Effector memory CD4-positive, alpha-beta T cell (primary cell): ENCODE results near the gene CNOT8.

Experiments used
- DNase-seq, 3 donors: peaks; one replicate each; pipeline ENCODE4 v3.0.0-alpha.2; 2020
- H3K27ac ChIP-seq: 2 replicates; pipeline ENCODE4 v1.7.0; 2013; ENCODE audit warnings: mild to moderate bottlenecking, low read length, moderate library complexity; ENCODE audit not compliant: insufficient read depth, poor library complexity, severe bottlenecking
- H3K27me3 ChIP-seq: replicated peaks from 2 replicates; pipeline ENCODE4 v1.7.0; 2013; ENCODE audit warnings: mild to moderate bottlenecking, low read length; ENCODE audit not compliant: insufficient read depth, control insufficient read depth, poor library complexity, severe bottlenecking
- H3K36me3 ChIP-seq: 2 replicates; pipeline ENCODE4 v1.7.0; 2013; ENCODE audit warnings: mild to moderate bottlenecking, low read length, moderate library complexity; ENCODE audit not compliant: control insufficient read depth, insufficient read depth
- H3K4me1 ChIP-seq: 2 replicates; pipeline ENCODE4 v1.7.0; 2013; ENCODE audit warnings: low read length, mild to moderate bottlenecking; ENCODE audit not compliant: control insufficient read depth, insufficient read depth, poor library complexity, severe bottlenecking
- H3K4me3 ChIP-seq: 2 replicates; pipeline ENCODE4 v1.7.0; 2013; ENCODE audit warnings: low read length, low read depth, mild to moderate bottlenecking; ENCODE audit not compliant: insufficient read depth, poor library complexity, severe bottlenecking
- H3K9me3 ChIP-seq: 2 replicates; pipeline ENCODE4 v1.7.0; 2013; ENCODE audit warnings: mild to moderate bottlenecking, low read length, moderate library complexity; ENCODE audit not compliant: control insufficient read depth

CNOT8 gene

DNA sequence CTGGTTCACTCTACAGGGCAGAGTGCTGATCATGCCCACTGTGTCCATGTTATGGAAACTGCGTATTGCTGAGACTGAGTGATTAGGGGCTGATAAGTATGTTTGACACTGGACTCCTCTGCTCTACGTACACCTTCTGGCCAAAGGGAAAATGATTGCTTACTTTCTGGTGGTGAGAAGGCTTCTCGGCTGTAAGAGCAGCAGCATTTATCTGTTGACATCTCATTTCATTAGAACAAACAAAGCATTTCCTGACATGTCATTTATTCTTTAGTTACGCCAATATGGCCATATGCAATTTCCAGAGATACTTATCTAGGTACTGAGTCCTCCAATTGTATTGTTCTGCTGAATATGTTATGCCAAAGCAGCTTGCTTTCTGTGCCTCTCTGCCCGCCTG is 13.6 kb upstream of the CNOT8 start:
- Histone ChIP-seq H3K36me3 (no peaks in the 10 kb centered on the region), H3K27ac (no peak overlapping the region), H3K4me3 (no peak overlapping the region), H3K27me3 (no peaks in the 10 kb centered on the region), H3K4me1 (no peaks in the 10 kb centered on the region), H3K9me3 (no peaks in the 10 kb centered on the region)
- DNase-seq = no peak

DNA sequence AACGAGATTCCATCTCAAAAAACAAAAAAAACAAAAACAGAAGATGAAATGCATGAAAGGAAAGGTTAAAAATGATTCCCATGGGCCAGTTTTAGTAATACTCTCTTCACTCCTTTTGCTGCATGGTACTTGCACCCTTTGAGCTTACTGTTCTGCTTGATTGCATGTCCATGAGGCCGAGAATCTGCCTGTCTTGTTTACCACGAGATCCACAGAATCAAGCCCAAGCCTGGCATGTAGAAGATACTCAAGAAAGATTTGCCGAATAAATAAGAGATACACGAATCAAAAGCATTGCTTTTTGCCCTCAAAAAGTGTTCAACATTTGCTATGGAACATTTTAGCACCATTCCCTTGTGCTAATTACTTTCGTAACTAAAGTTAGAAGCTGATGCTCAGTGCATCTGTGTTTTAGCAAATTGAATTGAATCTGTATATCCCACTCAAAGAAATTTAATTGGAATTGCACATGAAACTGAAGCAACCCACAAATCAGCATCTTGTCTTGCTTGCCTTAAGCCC is 9.1 kb upstream of the CNOT8 start:
- no peak overlapping the region for H3K4me3 ChIP-seq
- no peaks in the 10 kb centered on the region for H3K27me3 ChIP-seq
- no peak for DNase-seq
- no peaks in the 10 kb centered on the region for H3K9me3 ChIP-seq
- no peak overlapping the region for H3K27ac ChIP-seq
- no peaks in the 10 kb centered on the region for H3K36me3 ChIP-seq
- no peaks in the 10 kb centered on the region for H3K4me1 ChIP-seq

DNA sequence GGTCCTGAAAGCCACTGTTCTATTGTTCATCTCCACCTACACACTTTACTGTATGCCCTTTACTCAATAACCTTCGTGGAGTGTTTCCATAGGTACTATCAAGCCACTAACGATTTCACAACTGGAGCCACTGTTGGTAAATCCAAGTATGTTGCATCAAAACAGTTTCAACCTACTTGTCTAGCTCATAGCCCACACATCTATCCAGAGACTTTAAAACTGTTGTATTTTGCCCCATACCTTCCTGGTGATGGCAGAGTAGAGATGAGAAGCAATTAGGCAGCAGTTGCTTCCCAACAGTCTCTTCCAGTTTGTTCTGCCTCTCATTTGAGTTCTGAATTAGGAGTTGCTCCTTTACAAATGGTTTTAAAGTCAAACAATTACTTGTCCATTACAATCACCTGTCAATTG is 8.6 kb upstream of the CNOT8 start:
- DNase-seq = no peak
- Histone ChIP-seq H3K4me1 (no peaks in the 10 kb centered on the region), H3K36me3 (no peaks in the 10 kb centered on the region), H3K9me3 (no peaks in the 10 kb centered on the region), H3K27ac (no peak overlapping the region), H3K4me3 (no peak overlapping the region), H3K27me3 (no peaks in the 10 kb centered on the region)

DNA sequence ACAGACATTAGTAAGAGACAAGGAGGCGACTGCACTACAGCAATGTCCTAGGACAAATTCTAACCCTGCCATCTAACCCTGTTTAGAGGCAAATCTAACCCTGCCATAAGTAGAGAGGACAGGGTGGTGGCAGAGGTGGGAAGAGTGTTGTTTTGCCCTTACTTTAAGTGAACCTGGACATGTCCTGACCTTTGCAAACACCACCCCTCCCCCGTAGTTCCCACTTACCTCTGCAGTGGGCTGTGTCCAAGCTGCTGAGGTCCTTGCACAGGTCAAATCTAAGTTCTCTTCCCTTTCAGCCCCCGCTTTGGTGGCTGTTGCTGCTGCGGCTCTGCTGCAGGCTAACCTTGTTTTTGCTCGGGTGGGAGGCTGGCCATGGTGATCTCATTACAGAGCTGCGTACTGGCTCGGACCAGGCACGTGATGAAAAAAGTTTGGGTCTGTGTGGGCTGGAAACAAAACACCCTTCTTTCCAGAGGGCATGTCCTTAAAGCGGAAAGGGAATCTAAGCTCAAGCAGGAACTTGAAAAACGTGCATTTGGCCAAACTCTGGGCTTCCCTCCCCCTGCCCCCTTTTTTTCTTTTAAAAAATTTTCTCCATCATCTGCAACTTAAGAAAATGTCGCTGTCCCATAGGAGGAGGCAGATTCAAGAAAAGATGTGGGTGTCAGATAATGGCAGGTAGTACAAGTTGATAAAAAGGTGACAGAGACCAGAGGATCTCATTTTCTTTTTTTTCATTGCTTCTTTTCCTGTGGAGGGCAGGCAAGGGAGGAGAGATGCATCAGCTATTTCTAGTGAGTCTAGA is 8.0 kb upstream of the CNOT8 start, which contains the start of gene FAXDC2:
TSS of gene FAXDC2 (minus strand) at position 349 of the 808 bp plus-strand sequence. CDS start 12,425 bp downstream, outside the sequence.
- Histone ChIP-seq H3K27me3 (no peaks in the 10 kb centered on the region), H3K27ac (no peak within 1 kb of the TSS), H3K4me1 (no peaks in the 10 kb centered on the region), H3K9me3 (no peaks in the 10 kb centered on the region), H3K4me3 (no peak within 1 kb of the TSS), H3K36me3 (no peaks in the 10 kb centered on the region)
- DNase-seq = no peak

DNA sequence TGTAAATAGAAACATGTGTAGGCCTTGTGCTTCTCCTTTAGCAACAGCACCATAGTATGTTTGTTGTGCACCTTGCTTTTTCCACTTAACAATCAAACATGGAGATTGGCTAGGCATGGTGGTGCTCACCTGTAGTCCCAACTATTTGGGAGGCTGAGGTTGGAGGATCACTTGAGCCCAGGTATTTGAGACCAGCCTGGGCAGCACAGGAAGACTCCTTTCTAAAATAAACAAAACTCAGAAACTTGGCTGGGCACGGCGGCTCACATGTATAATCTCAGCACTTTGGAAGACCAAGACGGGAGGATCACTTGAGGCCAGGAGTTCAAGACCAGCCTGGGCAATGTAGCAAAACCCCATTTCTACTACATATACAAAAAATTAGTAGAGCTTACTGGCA is 7.1 kb upstream of the CNOT8 start:
- H3K4me3 ChIP-seq = no peak overlapping the region
- no peak overlapping the region for H3K27ac ChIP-seq
- H3K4me1 ChIP-seq = no peaks in the 10 kb centered on the region
- no peak for DNase-seq
- no peaks in the 10 kb centered on the region for H3K36me3 ChIP-seq
- H3K9me3 ChIP-seq = no peaks in the 10 kb centered on the region
- no peaks in the 10 kb centered on the region for H3K27me3 ChIP-seq

DNA sequence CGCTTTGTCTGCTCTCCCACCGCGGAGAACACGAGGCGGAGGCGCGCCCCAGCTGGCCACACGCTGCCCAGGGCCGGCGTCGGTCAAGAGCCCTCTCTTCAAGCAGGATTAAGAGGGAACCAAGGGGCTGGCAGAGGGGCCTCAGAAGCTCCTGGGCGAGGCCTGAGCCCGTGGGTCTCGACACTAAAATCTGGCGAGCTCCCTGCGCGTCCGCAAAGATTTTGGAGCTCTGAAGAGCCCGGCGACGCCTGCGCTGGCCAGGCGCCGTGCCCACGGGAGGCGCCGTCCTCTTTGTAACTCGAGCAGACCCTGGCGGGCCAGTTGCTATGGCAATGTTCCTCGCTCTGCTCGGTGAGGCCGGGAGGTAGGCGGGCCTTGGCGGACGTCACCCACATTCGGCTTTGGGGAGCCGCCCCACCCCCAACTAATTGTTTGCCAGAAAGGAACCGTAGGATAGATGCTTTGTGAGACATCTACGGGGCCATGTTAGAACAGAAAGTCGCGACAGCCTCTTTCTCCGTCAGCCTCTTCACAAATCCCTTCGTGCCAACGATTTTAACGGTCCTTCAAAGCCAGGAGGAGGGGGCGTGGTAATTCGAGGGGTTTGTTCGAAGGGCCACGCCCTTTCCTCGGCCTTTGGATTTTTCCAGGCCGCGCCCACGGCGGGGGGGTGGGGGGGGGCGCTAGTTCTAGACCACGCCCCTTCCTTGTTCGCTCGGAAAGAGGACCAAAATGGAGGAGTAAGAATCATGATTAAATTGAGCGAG is 714 bp upstream of the CNOT8 start:
- peak overlapping the region; percentile 84 for H3K4me3 ChIP-seq
- H3K36me3 ChIP-seq = peaks cover 3% of the 10 kb centered on the region
- H3K27me3 ChIP-seq = no peaks in the 10 kb centered on the region
- peaks cover 22% of the 10 kb centered on the region for H3K4me1 ChIP-seq
- no peaks in the 10 kb centered on the region for H3K9me3 ChIP-seq
- peak overlapping the region; percentile 98 for H3K27ac ChIP-seq
- DNase-seq = peak; percentile 79 to 85 (median 84)

DNA sequence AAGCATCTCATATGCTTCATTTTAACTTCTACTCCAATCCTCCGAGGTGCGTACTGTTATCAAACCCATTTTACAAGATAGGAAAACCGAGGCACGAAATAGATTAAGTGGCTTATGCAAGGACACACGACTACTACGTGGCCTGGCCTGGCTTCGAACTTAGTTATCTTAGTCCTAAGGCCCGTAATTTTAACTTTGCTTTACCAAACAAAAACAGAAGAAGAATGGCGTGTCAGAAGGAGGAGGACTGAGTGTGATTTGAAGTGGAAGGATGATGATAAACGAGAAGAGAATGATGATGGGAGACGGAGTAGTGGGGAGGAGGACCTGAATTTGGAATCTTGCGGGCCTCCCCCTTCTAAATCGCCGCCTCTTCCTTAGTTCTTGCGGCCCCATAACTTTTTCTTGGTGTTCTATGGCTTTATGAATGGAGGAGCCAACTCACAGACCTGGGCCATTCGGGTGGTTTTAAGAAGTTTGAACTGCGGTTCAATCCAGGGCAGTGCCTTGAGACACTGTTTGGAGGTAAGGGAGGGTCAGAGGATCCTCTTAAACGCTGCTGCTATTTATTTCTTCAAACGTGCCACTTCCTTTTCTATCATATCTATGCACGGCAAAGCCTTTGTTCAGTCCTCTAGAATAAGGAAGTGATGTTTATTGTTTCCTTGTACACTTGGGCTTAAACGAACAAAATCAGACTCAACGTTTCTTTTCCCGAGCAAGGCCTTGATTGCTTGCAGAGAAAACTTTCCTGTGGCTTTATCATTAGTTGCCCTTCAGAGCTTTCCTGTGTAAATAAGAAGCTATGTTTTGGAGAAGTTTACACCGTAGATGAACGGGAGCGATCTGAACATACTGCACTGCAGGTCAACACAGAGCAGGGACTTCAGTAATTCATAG is 795 bp downstream of the CNOT8 start:
- Histone ChIP-seq H3K4me1 (peaks cover 22% of the 10 kb centered on the region), H3K4me3 (peak overlapping the region; percentile 84), H3K27me3 (no peaks in the 10 kb centered on the region), H3K36me3 (peaks cover 14% of the 10 kb centered on the region), H3K27ac (peak overlapping the region; percentile 98), H3K9me3 (no peaks in the 10 kb centered on the region)
- no peak for DNase-seq

DNA sequence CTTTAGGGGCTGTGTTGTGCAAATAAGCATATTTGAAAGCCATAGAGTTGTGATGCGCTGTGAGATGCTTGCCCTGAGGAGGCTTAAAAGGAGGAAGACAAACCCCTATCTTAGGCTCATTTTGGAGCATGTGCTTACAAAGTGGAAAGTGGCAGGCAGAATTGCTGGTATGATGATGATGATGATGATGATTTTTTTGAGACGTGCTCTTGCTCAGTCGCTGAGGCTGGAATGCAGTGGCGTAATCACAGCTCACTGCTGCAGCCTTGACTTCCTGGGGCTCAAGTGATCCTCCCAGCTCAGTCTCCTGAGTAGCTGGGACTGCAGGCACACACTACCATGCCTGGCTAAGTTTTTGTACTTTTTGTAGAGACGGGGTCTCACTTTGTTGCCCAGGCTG is 1.7 kb downstream of the CNOT8 start:
- H3K4me3 ChIP-seq = peak overlapping the region; percentile 84
- H3K4me1 ChIP-seq = peaks cover 22% of the 10 kb centered on the region
- peak overlapping the region; percentile 98 for H3K27ac ChIP-seq
- no peak for DNase-seq
- H3K36me3 ChIP-seq = peaks cover 21% of the 10 kb centered on the region
- H3K27me3 ChIP-seq = no peaks in the 10 kb centered on the region
- H3K9me3 ChIP-seq = no peaks in the 10 kb centered on the region

DNA sequence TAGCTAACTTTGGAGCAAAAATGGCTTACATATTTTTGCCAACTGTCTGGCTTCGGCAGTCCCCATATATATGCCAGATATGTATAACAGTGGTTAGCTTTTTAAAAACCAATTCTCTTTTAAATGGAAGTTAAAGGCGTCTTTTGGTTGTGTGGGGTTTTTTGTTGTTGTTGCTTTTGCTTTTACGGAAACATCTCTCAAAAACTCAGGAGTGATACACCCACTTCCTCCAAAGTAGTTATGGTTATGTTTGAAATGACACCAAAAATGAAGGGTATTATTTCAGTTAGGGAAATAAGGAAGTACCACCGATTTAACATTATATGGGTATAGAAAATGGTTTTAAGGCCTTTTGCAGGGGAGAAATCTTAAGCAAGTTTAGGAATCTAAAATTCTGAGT is 2.3 kb downstream of the CNOT8 start:
- peak overlapping the region; percentile 98 for H3K27ac ChIP-seq
- no peaks in the 10 kb centered on the region for H3K9me3 ChIP-seq
- peak overlapping the region; percentile 84 for H3K4me3 ChIP-seq
- DNase-seq = no peak
- peaks cover 22% of the 10 kb centered on the region for H3K4me1 ChIP-seq
- peaks cover 28% of the 10 kb centered on the region for H3K36me3 ChIP-seq
- H3K27me3 ChIP-seq = no peaks in the 10 kb centered on the region
